ENCODE measurements around the gene CORO1C. TPM values are rescaled to one million over a fixed set of nuclear protein-coding genes. Genes with fewer than 3 reads are reported as not detected.

CORO1C gene
- polyA plus RNA-seq, 1 donor, result 72.3 TPM

DNA sequence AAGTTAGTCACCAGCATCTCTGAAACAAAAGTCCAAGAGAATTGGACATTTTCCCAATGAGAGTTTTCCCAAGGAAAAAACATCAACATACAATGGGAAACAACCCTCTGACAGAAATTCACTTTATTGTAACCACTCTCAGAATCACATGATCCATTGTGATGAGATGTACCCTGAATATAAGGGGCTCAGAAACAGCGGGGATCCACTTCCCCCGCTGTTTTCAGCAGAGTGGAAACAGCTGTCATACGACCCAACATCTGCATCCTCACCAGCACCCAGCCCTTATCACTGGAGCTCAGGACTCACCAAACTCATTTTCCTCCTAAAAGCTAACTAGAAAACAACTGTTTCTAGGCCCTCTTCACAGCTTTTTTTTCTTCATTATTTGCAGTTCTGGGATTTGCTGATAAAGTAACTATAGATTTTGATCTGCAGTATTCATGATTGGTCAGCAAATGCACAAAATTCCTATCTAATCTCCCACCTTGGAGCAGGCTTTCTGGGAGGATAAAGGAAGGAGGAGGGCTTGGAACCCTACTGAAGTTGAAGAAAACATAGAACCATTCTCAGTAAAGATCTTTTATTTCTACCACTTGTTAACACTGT, 31.3 kb downstream of the CORO1C start:
- DNase-seq, result no peak

GRCh38 chr12:108697905-108698304, 33.4 kb downstream of the CORO1C start:
- no peak for DNase-seq

- no peak for DNase-seq
These were observed 34.4 kb downstream of the CORO1C start for GRCh38 chr12:108696996-108697290.

GRCh38 chr12:108696111-108696995, 35.0 kb downstream of the CORO1C start:
- no peak for DNase-seq

DNA sequence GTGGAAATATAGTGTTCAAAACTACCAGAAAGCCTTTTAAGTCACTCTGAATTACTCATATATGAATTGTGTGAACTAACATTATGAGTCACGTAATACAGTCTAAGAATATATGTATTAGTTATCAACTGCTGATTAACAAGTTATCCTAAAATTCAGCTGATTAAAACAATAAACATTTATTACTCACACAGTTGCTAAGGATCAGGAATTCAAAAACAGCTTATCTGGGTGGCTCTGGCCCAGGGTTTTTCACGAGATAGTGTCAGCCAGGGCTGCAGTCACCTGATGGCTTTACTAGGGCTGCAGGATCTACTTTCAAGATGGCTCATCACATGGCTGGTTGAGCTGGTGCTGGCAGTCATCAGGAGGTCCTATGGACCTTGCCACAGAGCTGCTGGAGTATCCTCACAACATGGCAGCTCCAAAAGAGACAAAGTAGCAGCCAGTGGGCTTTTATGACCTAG, 36.5 kb downstream of the CORO1C start:
- no peak for DNase-seq

DNA sequence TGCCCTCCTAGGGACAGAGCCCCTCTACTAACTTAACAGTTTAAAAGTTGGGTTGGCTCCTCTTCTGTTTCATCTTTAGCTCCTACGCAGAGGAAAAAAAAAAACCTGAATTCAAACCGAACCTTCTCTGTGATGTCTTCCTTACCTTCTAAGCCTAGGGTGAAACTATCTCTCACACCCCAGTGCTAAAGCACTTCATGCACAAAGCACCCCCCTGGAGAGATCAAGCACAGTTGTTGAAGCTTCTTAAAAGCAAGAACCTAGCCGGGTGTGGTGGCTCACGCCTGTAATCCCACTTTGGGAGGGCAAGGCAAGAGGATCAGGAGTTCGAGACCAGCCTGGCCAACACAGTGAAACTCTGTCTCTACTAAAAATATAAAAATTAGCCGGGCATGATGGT, 37.6 kb downstream of the CORO1C start:
- DNase-seq, result no peak

- no peak for DNase-seq
These were observed 38.1 kb downstream of the CORO1C start for GRCh38 chr12:108693186-108693730.

- DNase-seq, result no peak
These were observed 39.1 kb downstream of the CORO1C start for GRCh38 chr12:108691998-108692808.

GRCh38 chr12:108691175-108691997, 39.9 kb downstream of the CORO1C start:
- DNase-seq, result peak; percentile 92

- no peak for DNase-seq
These were observed 40.7 kb downstream of the CORO1C start for GRCh38 chr12:108690542-108691174.

DNA sequence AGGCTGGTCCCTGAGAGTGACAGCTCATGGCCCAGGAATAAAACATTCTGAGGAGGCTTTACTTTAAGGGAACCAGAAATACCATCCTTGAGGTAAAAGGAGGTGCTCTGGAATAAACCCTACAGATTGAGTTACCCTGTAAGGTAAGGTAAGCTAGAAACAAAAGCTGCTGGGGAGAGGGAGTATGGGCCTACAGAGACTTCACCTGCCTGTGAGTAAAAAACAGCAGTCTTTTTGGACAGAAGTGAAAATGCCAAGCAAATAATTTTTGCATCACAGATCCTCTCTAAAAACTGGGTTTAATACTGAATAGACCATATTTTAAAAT, 41.2 kb downstream of the CORO1C start:
- DNase-seq, result no peak

DNA sequence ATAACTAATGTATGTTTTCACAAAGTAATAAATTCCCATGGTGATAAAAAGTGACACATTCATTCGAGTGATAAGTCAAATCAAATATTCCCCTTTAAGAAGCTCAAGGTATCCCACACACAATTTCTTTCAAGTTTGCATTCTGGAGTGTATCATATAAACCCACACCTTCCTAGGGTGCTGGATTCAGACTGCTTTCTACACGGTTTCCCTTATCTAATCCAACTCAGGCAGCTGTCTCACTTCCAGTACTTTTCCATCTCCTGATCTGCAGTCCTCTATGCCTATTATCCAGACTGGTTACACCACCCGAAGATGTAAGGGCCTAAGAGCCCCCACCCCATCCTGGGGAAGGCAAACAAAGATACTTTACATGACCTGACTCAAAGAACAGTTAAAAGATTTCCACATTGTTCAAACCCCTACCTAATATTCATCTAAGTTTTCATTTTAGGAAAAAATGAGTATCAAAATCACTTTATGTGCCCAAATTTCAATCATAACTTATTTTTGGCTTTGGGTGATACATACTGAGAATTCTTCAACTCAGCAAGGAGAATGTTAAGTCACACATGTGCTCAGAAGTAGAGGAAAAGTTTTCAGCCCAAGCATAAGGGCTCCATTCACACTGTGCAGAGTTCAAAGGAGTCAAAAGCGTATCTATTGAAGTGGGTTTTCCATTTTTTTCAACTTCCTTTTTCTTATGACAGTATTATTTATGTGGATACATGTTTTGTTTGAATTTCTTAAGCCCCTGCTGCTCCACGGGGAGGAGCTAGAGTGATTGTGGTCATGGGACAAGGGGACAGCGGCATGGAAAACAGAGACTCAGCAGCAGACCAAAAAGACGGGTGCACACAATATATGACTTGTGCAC, 41.8 kb downstream of the CORO1C start:
- no peak for DNase-seq

DNA sequence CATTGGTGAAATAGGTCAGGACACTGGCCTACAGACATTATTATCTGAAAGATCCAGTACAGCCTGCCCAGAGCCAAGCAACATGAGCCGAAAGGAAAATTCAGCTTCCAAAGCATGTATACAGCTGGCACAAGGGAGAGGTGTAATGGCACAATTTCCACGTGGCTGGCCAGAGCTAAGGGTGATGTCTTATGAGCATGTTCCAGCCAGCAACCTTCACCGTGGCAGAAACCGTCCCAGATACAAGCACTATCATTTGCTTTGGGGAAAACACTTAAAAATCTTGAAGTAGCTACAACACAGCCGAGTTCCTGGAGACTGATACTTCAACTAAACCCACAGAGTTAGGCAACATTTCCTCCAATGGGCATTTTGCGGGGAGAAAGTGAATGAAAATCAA, 44.5 kb downstream of the CORO1C start:
- no peak for DNase-seq

DNA sequence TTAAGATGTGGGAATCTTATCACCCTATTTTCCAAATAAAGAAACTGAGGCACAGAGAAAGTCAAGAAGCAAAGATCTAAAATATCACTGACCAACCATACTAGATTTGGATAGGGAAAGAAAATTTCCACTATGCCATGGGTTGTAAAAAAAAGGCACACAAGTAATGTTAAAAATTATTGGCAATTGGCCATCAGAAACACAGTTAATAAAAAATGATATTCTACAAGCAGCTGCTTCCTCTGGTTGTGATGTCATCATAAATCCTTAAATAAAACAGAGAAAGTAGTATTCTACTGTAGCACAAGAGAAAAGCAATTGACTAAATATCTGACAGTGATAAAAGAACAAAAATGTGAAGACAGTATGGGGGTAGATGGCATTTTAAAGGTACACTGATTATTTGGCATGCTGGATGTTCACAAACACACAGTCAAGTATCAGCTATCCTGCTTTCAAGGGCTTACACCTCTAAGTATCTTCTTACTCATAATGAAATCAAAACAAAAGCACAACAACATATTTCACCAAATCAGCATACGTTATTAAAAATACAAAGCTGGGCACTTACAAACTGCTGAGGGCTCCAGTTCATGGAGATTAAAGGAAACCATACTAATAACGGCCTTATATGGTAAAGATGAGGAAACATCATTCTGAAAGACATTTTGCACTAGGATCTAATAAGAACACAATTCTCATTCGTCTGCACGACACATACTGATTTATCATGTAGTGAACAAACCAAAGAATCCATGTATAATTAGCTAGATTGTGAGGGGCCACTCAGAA, 45.7 kb downstream of the CORO1C start:
- DNase-seq, result no peak

DNA sequence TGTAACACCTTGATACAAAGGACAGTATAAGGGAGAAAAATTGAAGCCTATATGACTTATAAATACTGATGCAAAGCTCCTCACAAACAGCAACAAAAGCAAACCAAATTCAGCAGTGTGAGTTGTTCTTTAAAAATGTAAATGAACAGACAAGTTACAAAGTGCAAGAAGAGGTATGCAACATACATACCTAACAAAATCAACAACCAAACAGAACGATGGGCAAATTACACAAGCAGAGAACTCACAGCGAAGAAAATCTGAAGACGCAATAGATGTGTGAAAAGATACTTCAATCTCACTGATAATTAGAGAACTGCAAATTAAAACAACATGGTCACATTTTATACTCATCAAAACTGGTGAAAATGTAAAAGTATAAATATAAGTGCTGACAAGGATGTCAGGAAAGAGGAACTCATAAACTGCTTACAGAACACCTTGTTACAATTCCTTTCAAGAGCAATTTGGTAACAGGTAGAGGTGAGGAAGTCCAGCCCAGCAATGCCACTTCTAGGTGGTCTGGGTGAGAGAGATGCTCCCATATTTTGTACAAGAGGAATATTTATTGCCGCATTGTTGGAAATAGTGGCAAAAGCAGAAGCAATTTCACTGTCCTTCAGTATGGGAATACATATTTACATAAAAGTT, 47.3 kb downstream of the CORO1C start:
- DNase-seq, result no peak

DNA sequence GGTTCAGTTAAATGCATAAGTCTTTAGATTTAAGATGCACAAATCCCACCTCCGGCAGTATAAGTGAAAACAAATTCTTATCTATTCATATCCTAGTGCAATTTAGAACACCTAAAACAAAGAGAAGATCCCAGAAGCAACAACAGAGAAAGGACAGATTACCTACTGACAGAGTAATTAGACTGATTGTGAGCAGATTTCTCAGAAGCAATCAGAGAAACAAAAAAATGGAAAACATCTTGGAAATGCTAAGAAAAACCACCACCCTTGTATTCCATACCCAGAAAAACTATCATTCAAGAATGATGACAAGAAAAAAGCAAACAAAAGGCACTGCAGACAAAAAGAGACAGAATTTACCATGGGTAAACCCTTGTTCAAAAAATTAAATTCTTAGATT, 50.0 kb downstream of the CORO1C start:
- no peak for DNase-seq

DNA sequence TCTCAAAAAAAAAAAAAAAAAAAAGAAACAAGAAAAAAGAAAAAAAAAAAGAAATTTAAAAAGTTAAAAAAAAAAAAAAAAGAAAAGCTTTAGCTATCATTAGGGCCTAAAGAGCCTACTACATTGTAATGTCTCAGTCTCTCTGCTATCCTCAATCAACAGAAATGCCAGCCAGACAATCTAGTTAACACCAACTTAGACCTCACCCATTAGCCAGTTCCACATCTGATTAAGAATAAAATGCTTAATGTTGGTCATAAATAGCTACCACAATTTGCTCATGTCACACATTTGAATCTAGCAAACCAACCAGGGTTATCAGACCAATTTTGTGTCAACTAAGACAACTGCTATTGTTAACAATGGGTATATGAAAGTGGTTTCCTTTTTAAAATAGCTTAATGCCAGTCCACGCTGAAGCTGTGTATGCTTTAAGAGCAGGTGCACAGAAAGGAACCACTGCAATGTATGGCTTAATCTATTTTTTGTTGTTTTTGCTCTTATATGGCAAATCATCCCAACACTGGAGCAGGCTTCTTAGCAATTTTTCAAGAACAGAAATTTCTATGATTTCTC, 52.1 kb downstream of the CORO1C start:
- no peak for DNase-seq

GRCh38 chr12:108678104-108678730, 53.1 kb downstream of the CORO1C start:
- no peak for DNase-seq

Data from left kidney (tissue), 2 donors.